Activated B cell treated with CpG ODN at 0.5 μM for 24 hours (primary cell): ENCODE data around the gene RACK1. TPM values are rescaled to one million over a fixed set of nuclear protein-coding genes. Genes with fewer than 3 reads are reported as not detected.
"Not testable (repeated sequence)": the region's sequence is repeated elsewhere in the genome, so short reads cannot be mapped to it uniquely, and the experiment has no call there.

Experiments
- ATAC-seq: fragments of 200-7000 bp; cut with Tn5 transposase; one replicate; pipeline ENCODE4 v1.10.0; 2021; ENCODE audit warnings: low read depth, mild to moderate bottlenecking, moderate library complexity
- CTCF ChIA-PET: fragments of 350-600 bp; sonication (Branson Sonifier 250); formaldehyde crosslinking; loops from one replicate; lab custom pipeline; 2021; ENCODE audit warnings: antibody characterized with exemption; lab: Charles Lee
- POLR2A ChIA-PET: fragments of 350-600 bp; sonication (Branson Sonifier 250); formaldehyde crosslinking; loops from one replicate; lab custom pipeline; 2021; ENCODE audit warnings: antibody characterized with exemption; lab: Charles Lee
- DNase-seq: peaks from one replicate; pipeline ENCODE4 v3.0.0; 2022
- H3K27ac Mint-ChIP-seq: one replicate; pipeline ENCODE4 v1.8.0; 2020; ENCODE audit warnings: mixed read lengths
- H3K27me3 Mint-ChIP-seq: one replicate; pipeline ENCODE4 v1.8.0; 2021; ENCODE audit warnings: mixed read lengths
- H3K36me3 Mint-ChIP-seq: one replicate; pipeline ENCODE4 v1.8.0; 2021; ENCODE audit warnings: low read depth, mixed read lengths
- H3K4me1 Mint-ChIP-seq: one replicate; pipeline ENCODE4 v1.8.0; 2021; ENCODE audit warnings: mixed read lengths
- H3K4me3 Mint-ChIP-seq: one replicate; pipeline ENCODE4 v1.8.0; 2020; ENCODE audit warnings: mild to moderate bottlenecking, mixed read lengths
- H3K9me3 Mint-ChIP-seq: one replicate; pipeline ENCODE4 v1.8.0; 2020; ENCODE audit warnings: mixed read lengths
- intact Hi-C: fragments of 100-400 bp; cut with micrococcal nuclease; formaldehyde crosslinking; loops from one replicate; pipeline ENCODE4 v1.15.1; 2024
- total RNA-seq: library from RNA; stranded (reverse); gene quantifications from 2 replicates; pipeline ENCODE4 v1.2.3, GENCODE V29; 2022
- TF ChIP-seq, protein P1 (sequence below): fragments of 200-600 bp; IDR thresholded peaks from one replicate; pipeline ENCODE4 v1.8.0; 2022; ENCODE audit warnings: antibody characterized with exemption, mild to moderate bottlenecking

The RACK1 gene
- total RNA-seq, 1 donor from 2014 or later, result 2,528 TPM

DNA sequence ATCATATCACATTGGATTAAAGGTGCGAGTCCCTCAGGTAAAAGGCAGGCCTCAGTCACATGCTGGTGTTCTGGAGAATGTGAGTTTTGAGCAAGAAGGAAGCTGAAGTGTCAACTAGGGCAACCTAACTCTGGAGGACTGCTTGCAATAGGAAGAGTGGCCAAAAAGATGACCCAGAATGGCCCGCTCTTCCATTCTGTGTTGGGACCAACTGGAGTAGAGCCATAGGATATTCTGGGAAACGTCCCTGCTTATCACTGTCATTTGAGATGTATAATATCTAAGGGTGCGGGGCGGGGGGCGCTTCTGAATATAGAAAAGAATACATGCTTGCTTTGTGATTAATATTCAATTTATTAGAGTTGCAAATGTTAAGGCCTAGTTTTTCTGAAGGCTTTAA lies 31.6 kb downstream of the RACK1 start:
- ATAC-seq (no peak), DNase-seq (no peak)
- peaks cover 3% of the 10 kb centered on the region for H3K27me3 Mint-ChIP-seq
- H3K4me1 Mint-ChIP-seq, result peaks cover 19% of the 10 kb centered on the region
- H3K4me3 Mint-ChIP-seq, result no peak overlapping the region
- CTCF ChIA-PET, result no interaction called here
- no peak overlapping the region for H3K27ac Mint-ChIP-seq
- intact Hi-C loops, result no loop called here
- POLR2A ChIA-PET, result interaction anchor here (0.8 kb wide), 1 partner anchor 20 kb away, joined by 4 read pairs; no protein-coding TSS in a partner anchor
- H3K36me3 Mint-ChIP-seq, result peaks cover 4% of the 10 kb centered on the region
- TF ChIP-seq, protein P1, sequence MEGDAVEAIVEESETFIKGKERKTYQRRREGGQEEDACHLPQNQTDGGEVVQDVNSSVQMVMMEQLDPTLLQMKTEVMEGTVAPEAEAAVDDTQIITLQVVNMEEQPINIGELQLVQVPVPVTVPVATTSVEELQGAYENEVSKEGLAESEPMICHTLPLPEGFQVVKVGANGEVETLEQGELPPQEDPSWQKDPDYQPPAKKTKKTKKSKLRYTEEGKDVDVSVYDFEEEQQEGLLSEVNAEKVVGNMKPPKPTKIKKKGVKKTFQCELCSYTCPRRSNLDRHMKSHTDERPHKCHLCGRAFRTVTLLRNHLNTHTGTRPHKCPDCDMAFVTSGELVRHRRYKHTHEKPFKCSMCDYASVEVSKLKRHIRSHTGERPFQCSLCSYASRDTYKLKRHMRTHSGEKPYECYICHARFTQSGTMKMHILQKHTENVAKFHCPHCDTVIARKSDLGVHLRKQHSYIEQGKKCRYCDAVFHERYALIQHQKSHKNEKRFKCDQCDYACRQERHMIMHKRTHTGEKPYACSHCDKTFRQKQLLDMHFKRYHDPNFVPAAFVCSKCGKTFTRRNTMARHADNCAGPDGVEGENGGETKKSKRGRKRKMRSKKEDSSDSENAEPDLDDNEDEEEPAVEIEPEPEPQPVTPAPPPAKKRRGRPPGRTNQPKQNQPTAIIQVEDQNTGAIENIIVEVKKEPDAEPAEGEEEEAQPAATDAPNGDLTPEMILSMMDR, result no peak
- no peaks in the 10 kb centered on the region for H3K9me3 Mint-ChIP-seq

DNA sequence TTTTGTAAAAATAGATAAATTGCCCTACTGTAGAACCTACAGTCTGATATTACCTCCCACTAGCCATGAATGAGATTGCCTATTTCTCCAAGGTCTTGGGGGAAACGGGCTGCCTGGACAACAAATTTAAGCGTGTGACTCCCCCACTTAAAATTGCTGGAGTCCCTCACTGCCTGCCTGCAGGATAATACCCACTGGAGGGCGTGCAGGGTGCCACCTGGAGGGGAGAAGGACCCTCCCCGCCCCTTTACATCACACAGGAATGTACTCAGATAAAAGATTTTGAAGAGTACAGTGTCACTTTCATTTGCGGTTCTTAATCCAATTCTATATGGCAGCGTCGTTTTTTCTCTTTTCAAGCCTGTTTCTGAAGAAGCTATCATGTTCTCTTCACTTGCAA lies 32.5 kb downstream of the RACK1 start:
- intact Hi-C loops, result no loop called here
- DNase-seq (no peak), ATAC-seq (no peak)
- Mint-ChIP-seq H3K27ac (no peak overlapping the region), H3K9me3 (no peaks in the 10 kb centered on the region), H3K36me3 (peaks cover 9% of the 10 kb centered on the region), H3K4me3 (no peak overlapping the region), H3K27me3 (peaks cover 9% of the 10 kb centered on the region), H3K4me1 (peaks cover 21% of the 10 kb centered on the region)
- CTCF ChIA-PET, result no interaction called here
- POLR2A ChIA-PET, result interaction anchor here (0.7 to 0.8 kb wide), 2 partner anchors 12 to 19 kb away, joined by 3 to 4 read pairs; partner anchors contain the start of gene TRIM41
- TF ChIP-seq, protein P1, result no peak

DNA sequence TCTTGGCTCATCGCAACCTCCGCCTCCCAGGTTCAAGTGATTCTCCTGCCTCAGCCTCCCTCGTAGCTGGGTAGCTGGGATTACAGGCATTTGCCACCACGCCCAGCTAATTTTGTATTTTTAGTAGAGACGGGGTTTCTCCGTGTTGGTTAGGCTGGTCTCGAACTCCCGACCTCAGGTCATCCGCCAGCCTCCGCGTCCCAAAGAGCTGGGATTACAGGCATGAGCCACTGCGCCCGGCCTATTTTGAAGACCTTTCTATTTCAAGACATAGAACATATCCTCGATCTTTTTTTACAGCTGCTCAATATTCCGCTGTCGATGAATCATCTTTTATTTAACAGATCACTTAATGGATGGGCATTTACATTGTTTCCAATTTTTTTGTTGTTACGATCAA lies 33.0 kb downstream of the RACK1 start:
- DNase-seq, ATAC-seq, H3K4me3 Mint-ChIP-seq, H3K36me3 Mint-ChIP-seq, H3K9me3 Mint-ChIP-seq, H3K27ac Mint-ChIP-seq, intact Hi-C loops, CTCF ChIA-PET: not testable (repeated sequence)
- peaks cover 25% of the 10 kb centered on the region for H3K4me1 Mint-ChIP-seq
- POLR2A ChIA-PET, result interaction anchor here (0.7 kb wide), 1 partner anchor 13 kb away, joined by 3 read pairs; the partner anchor contains the start of gene TRIM41
- H3K27me3 Mint-ChIP-seq, result peaks cover 14% of the 10 kb centered on the region

DNA sequence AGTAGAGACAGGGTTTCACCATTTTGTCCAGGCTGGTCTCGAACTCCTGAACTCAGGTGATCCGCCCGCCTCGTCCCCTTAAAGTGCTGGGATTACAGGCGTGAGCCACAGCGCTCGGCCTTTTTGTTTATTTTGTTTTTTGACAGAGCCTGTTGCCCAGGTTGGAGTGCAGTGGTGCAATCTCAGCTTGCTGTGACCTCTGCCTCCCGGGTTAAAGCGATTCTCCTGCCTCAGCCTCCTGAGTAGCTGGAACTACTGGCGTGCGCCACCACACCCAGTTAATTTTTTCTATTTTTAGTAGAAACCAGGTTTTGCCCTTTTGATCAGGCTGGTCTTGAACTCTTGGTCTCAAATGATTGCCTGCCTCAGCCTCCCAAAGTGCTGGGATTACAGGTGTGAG lies 33.6 kb downstream of the RACK1 start:
- CTCF ChIA-PET, H3K36me3 Mint-ChIP-seq, H3K9me3 Mint-ChIP-seq, ATAC-seq, H3K27ac Mint-ChIP-seq, H3K4me3 Mint-ChIP-seq, intact Hi-C loops, DNase-seq: not testable (repeated sequence)
- peaks cover 28% of the 10 kb centered on the region for H3K4me1 Mint-ChIP-seq
- peaks cover 15% of the 10 kb centered on the region for H3K27me3 Mint-ChIP-seq
- POLR2A ChIA-PET, result interaction anchor here (1.9 kb wide), 1 partner anchor 11 kb away, joined by 7 read pairs; no protein-coding TSS in a partner anchor

DNA sequence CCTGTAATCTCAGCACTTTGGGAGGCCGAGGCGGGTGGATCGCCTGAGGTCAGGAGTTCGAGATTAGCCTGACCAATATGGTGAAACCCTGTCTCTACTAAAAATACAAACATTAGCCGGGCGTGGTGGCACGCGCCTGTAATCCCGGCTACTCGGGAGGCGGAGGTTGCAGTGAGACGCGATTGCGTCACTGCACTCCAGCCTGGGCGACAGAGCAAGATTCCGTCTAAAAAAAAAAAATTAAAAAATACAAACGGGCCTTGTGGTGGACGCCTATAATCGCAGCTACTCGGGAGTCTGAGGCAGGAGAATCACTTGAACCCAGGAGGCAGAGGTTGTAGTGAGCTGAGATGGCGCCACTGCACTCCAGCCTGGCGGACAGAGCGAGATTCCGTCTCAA lies 34.7 kb downstream of the RACK1 start:
- not testable (repeated sequence) for H3K4me3 Mint-ChIP-seq, ATAC-seq, H3K36me3 Mint-ChIP-seq, H3K9me3 Mint-ChIP-seq, DNase-seq, H3K27ac Mint-ChIP-seq
- intact Hi-C loops, result loop anchor here (5.0 kb wide), 1 partner anchor 33 kb away; the partner anchor contains the start of gene RACK1
- H3K27me3 Mint-ChIP-seq, result peaks cover 15% of the 10 kb centered on the region
- ChIA-PET CTCF (interaction anchor here (3.3 kb wide), 1 partner anchor 18 kb away, joined by 17 read pairs; no protein-coding TSS in a partner anchor), POLR2A (interaction anchor here (0.7 to 12.3 kb wide), 5 partner anchors 8 to 52 kb away, joined by 5 to 317 read pairs (median 21); partner anchors contain the start of gene TRIM52)
- H3K4me1 Mint-ChIP-seq, result peaks cover 31% of the 10 kb centered on the region

DNA sequence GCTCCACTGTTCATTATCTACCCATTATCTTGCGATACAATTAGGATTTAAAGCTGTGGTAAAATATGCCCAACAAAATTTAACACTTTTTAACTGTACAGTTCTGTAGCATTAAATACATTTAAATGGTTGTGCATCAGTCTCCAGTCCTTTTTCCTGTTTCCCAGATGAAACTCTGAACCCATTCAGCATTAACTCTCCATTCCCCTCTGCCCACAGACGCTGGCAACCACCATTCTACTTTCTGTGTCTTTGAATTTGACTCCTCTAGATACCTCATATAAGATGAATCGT lies 35.8 kb downstream of the RACK1 start:
- CTCF ChIA-PET, result interaction anchor here (0.7 to 3.3 kb wide), 7 partner anchors 8 to 54 kb away, joined by 3 to 17 read pairs (median 5); partner anchors contain the start of gene RACK1
- H3K36me3 Mint-ChIP-seq, result peaks cover 9% of the 10 kb centered on the region
- intact Hi-C loops, result loop anchor here (1.0 to 5.0 kb wide), 4 partner anchors 9 to 34 kb away; partner anchors contain the start of gene RACK1
- H3K27ac Mint-ChIP-seq, result peak overlapping the region; percentile 97
- H3K9me3 Mint-ChIP-seq, result no peaks in the 10 kb centered on the region
- H3K4me3 Mint-ChIP-seq, result peak overlapping the region; percentile 92
- DNase-seq (no peak), ATAC-seq (no peak)
- H3K27me3 Mint-ChIP-seq, result peaks cover 15% of the 10 kb centered on the region
- POLR2A ChIA-PET, result interaction anchor here (0.9 to 12.3 kb wide), 13 partner anchors 9 to 397 kb away, joined by 3 to 317 read pairs (median 9); partner anchors contain the start of genes RACK1, TRIM41, TRIM52 and ZFP62
- TF ChIP-seq, protein P1, result no peak
- peaks cover 34% of the 10 kb centered on the region for H3K4me1 Mint-ChIP-seq
